HG03103 (cell line): ENCODE measurements around the gene ITPR2.
"Not testable (repeated sequence)": the region's sequence is repeated elsewhere in the genome, so short reads cannot be mapped to it uniquely, and the experiment has no call there.

Experiments used
- ATAC-seq: cut with Tn5 transposase; IDR thresholded peaks from one replicate; pipeline ENCODE4 v1.9.1; 2021; ENCODE audit warnings: low read depth; ENCODE audit not compliant: unreplicated experiment

The ITPR2 gene

DNA sequence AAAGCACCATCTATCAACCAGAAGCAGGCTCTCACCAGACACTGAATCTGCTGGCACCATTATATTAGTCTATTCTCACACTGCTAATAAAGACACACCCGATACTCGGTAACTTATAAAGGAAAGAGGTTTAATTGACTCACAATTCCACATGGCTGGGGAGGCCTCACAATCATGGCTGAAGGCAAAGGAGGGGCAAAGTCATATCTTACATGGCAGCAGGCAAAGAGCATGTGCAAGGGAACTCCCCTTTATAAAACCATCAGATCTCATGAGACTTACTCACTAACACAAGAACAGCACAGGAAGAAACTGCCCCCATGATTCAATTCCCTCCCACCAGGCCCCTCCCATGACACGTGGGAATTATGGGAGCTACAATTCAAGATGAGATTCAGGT, 188.6 kb downstream of the ITPR2 start:
- not testable (repeated sequence) for ATAC-seq

DNA sequence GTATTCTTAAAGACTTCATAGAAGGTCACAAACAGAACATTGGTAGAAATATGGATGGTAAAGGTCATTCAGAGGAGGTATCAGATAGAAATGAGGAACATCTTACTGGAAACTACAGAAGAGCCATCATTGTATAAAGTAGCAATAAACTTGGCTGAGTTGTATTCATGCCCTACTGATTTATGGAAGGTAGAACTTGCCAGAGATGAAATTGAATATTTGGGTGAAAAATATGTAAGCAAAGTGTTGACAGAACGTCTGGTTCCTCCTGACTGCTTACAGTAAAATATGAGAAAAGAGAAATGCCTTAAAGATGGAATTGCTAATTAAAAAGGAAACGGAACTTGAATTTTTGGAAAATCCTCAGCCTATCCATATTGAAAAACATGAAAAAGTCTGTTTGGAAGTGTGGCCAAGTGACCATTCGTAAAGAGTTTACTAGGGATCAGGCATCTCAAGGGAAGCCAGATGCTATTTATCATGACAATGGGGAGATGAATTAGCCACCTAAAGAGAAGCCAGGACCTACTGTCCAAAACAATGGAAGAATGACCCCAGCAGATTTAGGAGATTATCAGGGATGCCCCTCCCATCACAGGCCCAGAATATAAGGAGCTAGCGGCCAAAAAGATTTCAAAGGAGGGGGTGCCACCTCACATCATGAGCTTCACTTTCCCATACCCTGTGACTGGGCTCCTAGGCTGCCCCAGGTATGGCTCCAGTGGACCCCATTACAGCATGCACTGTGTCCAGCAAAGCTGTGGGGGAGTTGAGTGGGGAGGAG, 189.3 kb downstream of the ITPR2 start:
- no peak for ATAC-seq

DNA sequence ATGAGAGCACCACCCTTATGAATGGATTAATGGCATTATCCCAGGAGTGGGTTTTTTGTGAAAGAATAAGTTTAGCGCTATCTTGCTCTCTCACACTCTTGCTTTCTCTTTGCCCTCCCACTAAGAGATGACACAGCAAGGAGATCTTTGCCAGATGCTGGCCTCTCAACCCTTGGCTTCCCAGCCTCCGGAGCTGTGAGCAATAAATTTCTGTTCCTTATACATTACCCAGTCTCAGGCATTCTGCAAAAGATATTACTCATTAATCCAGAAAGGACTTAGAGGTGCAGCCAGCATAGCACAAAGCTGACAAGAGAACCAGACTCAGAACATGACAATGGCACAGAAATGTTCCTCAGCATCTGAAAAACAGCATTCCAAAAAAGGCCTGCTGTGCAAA, 190.6 kb downstream of the ITPR2 start:
- no peak for ATAC-seq

DNA sequence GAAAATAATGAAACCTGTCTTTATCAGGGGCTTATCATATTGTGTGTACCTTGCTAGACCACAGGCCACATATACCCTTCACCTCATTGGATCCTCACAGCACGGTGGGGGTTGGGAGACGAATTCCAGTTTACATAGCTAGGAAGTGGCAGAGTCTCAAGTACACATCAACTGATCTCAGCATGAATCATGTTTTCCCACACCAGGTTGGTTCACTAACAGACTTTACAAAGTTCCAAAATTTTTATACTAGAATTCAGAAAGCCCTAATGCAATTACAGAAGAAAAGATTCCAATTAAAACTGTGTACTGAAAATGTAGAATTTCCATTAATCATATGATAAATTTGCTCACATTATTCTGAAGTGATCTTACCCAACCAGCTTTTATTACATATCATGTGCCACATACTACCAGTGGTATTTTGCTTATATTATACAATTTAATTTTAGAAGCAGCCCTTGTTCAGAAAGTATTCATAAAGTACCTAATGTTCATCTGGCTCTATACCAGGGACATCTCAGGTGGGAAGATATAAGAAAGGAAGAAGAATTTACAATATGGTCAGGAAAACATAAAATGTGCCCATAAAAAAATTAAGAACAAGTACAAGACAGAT, 196.2 kb downstream of the ITPR2 start:
- no peak for ATAC-seq

DNA sequence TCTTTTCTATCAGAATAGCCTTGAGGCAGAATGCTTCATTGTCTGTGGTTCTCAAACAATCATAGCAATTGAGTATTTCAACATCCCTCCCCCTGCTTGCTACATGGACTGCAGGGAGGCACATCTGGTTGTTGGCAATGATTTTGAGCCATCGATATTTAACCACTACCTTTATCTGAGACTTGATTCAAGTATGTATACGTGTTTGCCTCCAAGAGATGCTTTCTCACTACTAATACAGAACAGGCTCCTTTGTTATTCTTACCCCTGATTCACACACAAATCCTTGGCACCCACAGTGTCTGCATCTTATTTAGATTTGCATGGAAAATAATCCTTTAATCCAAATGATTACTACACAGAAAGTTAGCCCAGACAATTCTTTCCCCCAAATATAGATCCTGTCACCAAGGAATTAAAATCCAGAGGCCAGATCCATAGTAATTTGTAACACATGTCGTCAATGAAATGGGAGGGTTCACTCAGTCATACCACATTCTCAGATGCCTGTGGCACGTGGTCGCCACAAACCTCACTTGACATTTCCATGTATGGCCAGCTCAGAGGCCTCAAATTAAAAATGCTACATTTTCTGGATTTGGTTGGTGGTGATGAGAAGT, 199.3 kb downstream of the ITPR2 start:
- no peak for ATAC-seq

DNA sequence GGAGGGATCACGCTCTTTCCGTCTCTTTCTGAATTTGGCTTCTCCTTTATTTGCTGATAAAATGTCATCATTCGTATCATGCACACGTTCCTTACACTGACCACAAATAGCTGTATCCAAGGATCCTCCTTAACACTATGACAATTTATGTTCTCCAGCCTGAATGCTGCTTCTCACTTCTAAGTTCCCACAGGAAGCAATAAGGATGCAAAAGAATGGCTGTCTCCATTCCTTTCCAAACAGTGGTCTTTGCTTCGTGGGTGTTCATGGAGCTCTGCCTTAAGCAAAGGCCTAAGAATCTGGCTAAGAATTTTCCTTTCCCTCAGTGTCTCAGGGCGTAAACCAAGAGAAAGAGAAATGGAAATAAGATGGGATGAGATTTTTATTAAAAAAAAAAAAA, 200.2 kb downstream of the ITPR2 start:
- ATAC-seq = no peak

DNA sequence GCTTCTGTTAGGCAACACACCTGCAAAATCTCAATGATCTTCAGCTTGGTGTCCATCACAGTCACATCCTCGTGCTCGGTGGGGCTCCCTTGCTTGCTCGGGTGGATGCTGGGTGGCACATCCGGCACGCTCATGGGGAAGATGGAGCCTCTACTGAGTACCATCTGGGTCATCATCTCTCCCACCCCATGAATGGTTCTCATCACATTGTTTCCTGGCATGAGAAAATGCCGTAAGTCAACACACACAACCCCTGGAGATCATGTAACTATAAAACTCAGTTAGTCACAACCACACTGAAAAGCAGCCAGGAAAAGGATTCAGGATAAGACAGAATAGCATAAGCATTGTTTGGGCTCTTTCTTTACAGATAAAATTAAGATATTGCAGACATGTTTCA, 201.1 kb downstream of the ITPR2 start:
- ATAC-seq = no peak

DNA sequence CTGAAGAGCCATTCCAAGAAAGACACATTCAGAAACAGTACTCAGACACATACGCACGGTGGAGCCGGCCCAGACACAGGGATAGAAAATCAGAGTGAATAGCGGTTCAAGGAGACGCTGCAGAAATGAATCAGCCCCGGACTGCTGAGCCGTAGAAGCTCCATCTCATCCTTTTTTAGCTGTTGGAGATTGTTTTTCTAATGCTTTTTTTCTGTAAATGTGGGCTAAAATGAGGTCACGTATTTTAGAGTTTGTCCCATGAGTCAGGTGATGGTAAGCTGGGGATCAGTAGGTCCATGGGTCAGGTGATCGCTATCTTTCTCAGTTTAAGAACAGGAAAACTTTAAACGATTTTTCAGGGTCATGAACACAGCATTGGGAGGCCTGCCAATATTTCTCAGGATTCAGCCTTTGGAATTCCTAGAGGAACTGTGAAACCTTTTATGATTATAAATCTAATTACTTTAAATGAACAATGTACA, 202.4 kb downstream of the ITPR2 start:
- ATAC-seq = no peak

DNA sequence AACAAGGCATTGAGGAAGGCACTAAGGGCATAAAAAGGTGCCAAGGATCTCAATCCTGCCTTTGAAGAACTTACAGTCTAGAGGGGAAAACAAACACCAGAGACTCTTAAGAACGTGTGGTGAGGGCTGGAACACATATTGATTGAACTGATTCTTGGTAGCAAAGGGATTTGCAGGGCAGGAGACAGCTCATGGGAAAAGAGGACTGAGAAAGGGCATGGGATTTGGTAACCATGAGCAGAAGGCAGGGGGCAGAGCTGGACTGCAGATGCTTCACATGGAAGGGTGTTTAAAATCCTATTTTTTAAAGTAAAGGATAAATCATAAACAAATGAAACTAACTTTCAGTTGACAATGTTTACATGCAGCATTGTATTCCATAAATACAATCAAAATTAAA, 203.1 kb downstream of the ITPR2 start:
- ATAC-seq = no peak

DNA sequence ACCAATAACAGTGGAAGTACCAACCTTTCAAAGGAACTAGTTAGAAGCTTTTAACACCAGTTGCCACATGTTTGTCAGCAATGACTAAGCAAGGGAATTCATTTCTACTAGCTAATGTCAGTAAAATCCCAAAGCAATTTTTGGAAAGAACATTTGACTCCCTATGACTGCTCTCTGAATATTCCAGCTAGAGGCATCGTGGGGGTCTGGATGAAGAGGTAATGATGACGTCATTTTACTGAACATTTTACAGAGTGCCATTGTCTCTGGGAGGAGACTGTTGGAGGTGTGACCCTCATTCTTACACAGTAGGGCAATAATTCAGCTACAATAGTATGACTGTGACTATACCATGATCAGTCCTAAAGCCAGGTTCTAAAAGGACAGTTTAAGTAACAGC, 204.8 kb downstream of the ITPR2 start:
- no peak for ATAC-seq

DNA sequence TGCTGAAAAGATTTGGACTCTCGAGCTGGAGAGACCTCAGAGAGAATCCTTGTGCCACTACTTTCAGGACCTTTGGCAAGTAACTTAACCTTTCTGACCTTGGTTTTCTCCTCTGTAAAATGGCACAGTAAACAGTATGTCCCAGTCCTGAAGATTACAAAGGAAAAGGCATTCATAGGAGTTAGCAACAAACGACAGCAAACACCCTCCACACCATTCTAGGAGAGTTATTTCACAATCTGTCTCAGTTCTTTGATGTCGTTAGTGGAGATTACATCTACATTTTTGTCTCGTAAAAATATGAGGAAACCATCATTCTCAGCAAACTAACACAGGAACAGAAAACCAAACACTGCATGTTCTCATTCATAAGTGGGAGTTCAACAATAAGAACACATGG, 205.7 kb downstream of the ITPR2 start:
- ATAC-seq = no peak

DNA sequence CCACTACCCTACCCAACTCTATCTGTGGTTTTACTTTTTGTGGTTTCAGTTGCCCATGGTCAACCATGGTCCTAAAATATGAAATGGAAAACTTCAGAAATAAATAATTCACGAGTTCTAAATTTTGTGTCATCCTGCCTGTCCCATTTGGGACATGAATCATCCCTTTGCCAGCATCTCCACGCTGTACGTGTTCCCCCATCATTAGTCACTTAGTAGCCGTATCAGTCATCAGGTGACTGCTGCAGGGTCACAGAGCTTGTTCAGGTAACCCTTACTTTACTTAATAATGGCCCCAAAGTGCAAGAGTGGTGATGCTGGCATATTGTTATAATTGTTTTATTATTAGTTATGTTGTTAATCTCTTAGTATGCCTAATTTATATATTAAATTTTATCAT, 209.9 kb downstream of the ITPR2 start:
- no peak for ATAC-seq

DNA sequence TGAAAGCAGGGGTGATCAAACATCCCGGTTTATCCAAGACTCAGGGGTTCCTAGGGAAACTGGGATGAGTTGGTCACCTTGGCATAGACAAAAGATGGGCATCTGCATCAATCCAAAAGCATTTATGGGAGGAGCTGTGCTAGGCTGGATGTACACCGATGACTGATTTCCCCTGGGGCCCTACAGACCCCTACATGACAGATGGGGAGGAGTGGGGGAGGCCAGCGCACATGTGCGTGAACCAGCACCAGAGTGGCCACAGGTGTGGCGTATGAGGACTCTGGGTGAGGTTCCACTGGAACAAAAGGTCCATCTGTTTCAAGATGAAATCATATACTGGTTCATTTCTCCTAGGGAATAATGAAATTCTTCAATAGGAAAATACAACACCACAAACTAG, 210.4 kb downstream of the ITPR2 start:
- no peak for ATAC-seq

DNA sequence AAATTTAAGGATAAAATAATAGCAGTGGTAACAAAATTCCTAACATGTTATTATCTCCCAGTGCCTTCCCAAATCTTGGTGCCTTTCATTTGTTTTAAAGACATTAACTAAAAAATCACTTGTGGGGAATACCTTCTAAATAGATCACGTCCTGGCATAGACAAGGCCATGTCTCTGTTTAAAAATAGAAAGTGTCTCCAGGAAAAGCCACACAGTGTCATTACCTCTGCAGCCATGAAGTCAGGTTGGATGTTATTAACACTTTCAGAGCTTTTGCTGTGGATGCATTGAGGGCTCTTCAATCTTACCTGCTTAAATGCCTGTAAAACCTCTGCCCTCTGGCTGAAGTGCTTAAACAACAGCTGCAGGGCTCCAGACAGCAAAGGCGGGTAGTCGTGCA, 211.1 kb downstream of the ITPR2 start:
- no peak for ATAC-seq

DNA sequence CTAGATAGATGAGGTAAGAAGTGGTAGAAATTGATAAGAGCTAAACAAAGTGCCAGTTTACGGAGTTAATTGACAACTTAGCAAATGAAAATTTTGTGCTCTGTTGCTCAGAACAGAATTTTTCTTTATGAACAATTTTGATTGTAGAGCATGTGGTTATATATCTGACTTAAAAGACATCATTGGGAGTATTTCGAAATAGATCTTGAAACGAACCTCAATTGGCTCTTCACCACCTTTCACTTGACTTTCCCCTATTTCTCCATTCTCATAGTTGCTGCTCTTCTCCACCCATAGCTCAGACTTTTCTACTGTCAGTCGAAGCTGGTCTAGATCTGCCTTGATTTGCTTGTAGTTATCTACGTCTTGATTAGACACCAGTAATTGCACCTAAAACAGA, 212.1 kb downstream of the ITPR2 start:
- ATAC-seq = no peak

DNA sequence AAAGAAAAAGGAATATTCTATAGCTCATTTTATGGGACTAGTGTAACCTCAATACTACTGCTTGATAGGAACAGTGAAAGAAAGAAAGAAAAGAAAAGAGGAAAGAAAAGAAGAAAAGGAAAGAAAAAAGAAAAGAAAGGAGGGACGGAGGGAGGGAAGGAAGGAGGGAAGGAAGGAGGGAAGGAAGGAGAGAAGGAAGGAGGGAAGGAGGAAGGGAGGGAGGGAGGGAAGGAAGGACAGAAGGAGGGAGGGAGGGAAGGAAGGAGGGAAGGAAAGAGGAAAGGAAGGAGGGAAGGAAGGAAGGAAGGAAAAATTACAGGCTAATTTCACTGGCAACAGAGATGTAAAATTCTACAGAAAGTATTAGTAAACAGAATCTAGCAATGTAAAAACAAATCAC, 215.5 kb downstream of the ITPR2 start:
- ATAC-seq = no peak

DNA sequence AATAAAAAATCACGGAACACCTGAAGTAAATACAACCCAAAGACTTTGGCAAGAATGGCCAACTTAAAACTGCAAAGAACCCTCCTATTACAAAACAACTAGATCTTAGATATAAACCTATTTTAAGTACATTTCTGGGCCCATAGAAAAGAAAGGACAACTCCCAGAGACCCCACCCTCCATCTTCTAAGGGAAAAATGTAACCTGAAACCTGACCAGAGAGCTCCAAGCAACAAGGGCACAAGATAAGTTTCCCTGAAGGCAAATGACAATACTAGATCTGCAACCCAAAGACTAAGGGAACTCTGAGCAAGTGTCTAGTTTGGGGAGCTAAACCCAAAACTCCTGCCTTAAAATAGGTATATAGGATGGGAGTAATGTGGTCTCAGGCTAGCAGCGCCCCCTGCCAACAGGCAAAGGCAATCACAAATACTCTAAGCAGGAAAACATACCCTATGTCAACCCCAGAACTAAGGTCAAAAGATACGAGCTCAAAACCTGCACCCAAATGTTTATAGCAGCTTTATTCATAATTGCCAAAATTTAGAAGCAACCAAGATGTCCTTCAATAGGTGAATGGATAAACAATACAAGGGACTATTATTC, 218.9 kb downstream of the ITPR2 start:
- no peak for ATAC-seq

DNA sequence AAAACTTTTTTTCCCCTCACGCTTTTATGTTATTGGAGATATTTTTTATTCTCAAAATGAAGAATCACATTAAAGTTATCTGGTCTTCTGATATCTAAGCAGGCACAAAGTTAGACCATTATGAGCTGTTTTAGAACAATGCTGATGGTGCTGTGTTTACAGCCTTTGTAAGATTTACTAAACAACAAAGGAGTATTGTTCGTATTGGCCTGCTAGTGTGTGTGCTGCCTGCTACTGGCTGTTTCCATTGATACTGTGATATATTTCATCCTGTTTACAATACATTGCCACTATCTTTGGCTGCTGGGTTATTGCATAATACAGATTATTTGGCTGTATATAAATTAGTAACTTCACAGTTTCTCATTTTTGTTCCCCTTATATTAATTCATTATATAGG, 220.8 kb downstream of the ITPR2 start:
- ATAC-seq = no peak

DNA sequence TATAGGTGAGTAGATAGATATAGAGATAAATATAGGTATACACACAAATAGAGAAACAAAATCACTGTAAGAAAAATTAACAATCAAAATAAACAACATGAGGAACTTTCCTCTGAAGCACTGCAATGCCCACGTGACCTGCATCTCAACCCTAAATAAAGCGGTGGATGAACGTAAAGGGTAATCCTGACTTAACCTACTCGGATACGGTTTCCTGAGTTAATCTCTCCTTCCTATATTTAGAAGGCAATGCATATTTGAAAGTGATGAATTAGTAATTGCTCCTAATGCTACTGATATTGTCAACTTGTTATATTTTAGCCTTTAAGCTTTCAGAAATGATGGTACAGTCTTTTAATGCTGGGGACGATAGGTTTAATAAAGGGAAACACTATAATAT, 221.4 kb downstream of the ITPR2 start:
- no peak for ATAC-seq

DNA sequence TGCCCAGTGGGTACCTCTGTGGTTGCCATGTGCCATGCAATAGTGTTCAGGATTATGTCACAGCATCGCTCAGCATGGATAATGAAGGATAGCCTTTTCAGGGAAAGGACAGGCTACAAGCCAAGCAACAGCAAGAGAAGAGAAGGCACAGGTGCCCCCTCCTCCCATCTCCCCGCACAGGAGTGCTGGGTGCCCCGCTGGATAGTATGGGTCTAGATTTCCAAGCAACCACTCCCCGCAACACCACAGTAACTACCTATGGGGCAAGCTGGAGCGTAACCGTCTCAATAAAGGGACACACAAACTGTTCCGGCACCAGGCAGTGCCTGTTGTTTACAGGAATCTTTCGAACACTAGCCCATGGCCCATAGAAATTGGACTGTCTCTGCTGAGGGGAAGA, 222.2 kb downstream of the ITPR2 start:
- no peak for ATAC-seq

DNA sequence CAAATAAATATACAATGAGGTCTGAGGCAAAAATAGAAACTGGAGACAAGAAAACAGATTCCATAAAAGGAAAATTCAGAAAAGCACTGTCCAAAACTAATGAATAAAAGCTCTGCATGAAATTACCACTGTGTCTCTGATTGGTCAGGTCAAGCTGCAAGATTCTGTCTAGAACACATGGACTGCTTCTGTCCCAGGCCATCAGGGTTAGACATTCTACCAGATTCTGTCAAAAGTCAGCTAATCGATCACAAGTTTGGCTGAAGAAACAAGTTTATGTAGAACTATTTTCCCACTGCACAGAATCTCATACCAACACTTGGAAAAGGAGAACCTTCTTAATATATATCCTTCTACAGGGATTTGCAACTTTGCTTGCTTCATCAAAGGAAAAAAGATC, 223.0 kb downstream of the ITPR2 start:
- no peak for ATAC-seq

DNA sequence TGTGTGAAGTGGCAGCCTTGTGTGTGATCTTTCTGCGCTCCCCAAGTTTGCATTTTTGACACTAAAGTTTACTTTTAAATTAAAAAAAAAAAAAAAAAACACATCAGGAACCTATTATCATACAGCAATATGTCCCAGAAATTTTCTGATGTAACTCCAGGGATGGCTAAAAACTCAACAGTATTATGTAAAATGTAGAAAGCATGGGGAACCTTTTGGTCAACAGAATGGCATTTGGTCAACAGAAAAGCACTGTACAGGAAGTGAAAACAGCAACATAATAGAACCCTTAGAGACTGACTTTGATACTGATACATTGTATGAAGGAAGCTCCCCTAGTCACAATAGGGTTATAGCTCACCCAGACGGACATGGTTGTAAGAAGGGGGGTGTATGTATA, 224.3 kb downstream of the ITPR2 start:
- no peak for ATAC-seq
